ENCODE data around the gene AHSG.

AHSG gene

DNA sequence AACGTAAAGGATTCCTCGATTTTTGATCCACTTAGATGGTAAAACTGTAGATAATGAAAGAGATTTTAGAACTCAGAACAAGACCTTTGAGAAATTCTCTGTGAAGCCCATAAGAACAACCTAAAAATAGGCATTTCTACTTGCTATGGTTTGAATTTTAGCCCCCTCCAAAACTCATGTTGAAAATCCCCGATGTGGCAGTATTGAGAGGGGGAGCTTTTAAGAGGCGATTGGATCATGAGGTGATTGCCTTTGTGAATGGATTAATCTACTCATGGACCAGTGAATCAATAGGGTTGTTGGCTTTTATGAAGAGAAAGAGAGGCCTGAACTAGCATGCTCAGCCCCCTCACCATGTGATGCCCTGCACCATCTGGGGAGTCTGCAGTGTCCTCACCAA lies 20.2 kb upstream of the AHSG start:
- no peak for DNase-seq (ENCODE audit: low spot score)

- no peak for DNase-seq (ENCODE audit: low spot score)
Observed at GRCh38 chr3:186593862-186594261, 19.0 kb upstream of the AHSG start.

- no peak for DNase-seq (ENCODE audit: low spot score)
Observed at GRCh38 chr3:186594591-186595113, 18.2 kb upstream of the AHSG start.

GRCh38 chr3:186596568-186597287 lies 16.1 kb upstream of the AHSG start:
- DNase-seq (ENCODE audit: low spot score), result no peak

GRCh38 chr3:186598108-186598784 lies 14.6 kb upstream of the AHSG start:
- DNase-seq (ENCODE audit: low spot score), result no peak

DNA sequence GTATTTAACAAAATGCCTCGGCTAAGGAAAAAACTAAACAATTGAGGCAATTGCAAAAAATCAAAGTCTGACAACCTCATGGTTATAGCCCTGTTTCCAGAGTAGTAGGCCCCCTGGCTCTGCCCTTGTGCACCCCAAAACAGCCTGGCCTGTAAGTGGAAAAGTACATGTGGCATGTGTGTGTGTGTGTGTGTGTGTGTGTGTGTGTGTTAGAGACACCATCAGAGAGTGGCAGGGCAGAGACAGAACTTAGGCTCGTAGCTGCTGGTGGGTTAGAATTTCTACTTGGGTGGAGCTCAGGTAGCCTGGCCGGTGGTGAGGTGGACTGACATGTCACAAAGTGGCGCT lies 14.1 kb upstream of the AHSG start:
- DNase-seq (ENCODE audit: low spot score), result no peak

- DNase-seq (ENCODE audit: low spot score), result no peak
Observed at GRCh38 chr3:186599142-186599784, 13.6 kb upstream of the AHSG start.

- DNase-seq (ENCODE audit: low spot score), result no peak
Observed at GRCh38 chr3:186599785-186600166, 13.1 kb upstream of the AHSG start.

- no peak for DNase-seq (ENCODE audit: low spot score)
Observed at GRCh38 chr3:186600896-186601295, 12.0 kb upstream of the AHSG start.

DNA sequence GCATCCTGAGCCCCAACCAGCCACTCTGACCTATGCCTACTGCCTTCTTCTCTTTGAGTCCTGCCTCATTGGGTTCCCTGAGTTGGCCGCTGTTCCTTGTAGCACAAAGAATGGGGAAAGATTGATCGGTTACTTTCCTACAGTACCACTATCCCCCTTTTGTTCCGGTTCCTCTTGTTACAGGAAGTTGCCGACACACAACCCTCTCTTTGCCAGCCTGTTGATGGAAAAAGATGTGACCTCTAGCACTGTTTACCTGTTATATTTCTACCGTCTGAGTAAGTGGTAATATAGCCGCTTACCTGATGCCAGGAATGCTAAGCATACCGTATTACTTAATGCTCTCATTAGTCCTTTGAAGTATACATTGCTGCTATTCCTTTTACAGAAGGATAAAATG lies 9.7 kb upstream of the AHSG start:
- no peak for DNase-seq (ENCODE audit: low spot score)

DNA sequence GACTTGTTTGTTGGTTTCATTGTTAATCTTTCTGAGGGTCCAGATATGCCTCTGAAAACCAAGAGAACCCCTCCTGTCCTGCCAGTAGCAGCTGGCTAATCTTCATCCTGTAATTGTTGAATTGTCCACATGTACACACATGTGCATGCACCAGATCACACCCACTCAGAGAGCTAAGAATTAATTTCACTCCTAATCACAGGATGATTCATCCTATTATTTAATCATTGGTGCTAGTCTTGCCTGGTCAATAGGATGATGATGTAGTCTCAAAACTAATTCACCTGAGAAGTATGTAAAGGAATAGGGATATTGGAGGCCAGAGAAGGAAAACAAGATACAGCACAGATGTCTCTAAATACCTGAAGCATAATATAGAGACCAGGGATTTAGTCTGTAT lies 7.8 kb upstream of the AHSG start:
- no peak for DNase-seq (ENCODE audit: low spot score)

DNA sequence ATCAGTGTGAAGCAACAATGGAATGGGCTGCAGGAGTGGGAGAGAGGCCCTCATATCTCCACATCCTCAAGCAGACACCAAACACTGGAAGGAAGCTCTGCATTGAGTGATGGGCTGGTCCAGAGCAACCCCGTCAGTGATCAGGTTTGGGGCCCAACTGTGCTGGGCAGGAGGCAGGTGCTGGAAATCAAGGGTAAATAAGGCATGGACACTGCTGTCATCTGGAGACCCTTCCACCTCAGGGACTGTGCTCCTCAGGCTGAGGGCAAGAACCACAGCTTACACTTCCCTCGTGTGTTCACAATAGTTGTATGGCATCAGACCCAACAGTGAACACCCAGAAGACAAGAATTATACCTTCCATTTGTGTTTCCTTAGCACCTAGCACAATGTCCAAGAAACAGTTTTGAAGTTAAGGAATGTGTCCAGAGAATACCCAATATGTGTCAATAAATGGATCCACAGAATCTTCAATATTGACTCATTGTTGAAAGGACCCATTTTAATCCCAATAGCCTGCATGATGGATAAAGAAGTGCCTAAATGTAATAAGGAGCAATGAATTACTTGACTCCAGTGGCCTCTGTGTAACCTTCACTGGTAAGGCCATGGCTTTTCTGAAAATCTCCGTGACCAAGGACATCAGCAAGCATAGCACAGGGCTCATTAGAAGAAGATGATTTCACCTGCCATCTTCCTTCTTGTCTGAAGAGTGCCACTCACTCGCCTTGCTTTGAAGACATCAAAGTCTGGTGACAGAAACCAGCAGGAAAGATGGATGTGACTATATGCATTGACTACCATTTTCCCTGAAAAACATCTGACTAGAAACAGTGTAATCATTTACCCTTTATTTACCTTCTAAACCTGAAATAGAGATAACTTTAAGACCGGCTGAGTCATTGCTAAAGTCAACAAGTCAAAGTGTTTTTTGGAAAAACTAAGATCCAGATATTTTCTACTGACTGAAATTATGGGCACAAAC lies 7.0 kb upstream of the AHSG start:
- DNase-seq (ENCODE audit: low spot score), result no peak

- no peak for DNase-seq (ENCODE audit: low spot score)
Observed at GRCh38 chr3:186608624-186609215, 4.1 kb upstream of the AHSG start.

GRCh38 chr3:186609247-186609868 lies 3.5 kb upstream of the AHSG start:
- DNase-seq (ENCODE audit: low spot score), result no peak

DNA sequence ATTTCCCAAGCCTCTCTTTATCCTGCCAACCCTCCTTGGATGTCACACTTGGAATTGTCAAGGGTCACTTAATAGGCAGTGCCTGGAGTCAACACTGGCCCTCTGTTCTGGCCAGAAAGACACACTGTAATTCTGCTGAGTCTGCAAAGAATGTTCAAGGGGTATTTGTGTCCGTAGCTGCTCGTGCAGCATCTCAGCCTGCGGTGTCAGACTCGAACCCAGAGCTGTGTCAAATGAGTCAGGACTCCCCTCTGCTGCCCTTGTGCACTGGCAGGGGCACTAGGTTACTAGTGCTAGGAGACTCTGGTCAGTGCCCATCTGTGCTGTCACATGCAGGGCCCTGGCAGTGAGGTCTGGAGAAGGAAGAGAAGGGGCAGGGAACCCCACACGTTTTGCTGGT lies 795 bp upstream of the AHSG start:
- DNase-seq (ENCODE audit: low spot score), result no peak

GRCh38 chr3:186613637-186614265 lies 891 bp downstream of the AHSG start:
- no peak for DNase-seq (ENCODE audit: low spot score)

DNA sequence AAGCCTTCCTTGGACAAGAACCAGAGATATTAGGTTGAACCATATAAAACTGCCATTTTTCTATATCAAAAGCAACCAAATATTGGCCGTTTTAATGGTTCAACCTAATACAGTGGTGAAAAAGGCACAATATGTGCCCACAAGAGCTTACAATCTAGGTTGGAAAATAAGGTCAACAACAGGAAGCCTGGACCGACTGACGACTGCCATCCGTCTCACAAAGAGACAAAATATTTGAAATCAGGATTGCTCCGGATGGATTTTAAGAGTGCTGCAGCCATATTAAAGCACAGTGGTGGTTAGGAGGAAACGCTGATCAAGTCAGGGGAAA lies 1.4 kb downstream of the AHSG start:
- no peak for DNase-seq (ENCODE audit: low spot score)

DNA sequence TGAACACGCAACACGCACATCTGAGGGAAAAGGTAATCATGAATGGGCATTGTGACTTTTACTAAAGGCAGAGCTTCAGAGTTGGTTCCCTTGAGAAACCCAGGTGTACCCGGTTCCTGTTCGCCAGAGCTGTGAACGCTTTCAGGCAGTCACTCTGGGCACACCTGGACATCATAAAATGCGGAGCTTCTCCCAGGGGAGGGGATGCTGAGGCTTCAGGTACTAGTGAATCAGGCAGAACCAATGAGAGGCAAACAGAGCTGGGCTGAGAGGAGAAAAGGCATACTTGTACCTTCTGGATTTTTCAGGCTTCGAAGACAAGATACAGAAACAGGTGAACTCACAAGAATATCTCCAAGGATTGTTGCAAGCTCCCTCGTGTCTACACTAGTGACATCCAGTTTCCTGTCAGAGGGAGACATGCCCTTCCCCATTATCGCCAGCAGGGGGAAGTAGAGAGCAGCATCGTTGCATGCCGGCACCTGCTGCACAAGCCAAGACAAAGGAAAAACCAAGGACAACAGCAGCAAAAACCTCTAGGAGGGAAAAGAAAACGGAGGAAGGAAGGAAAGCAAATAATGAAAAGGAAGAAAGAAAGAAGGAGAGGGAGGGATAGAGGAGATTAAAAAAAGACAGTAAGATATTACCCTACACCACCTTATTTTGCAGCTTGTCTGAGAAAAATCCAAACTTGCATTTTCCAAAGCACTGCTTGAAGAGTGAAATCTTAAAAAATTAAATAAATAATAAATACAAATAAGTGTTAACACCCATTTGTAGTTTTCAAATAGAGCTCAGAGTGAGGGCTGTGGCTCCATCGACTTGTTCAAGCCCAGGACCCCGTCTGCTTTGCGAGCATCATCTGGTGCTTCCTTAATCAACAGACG lies 2.0 kb downstream of the AHSG start:
- peak; percentile 72 for DNase-seq (ENCODE audit: low spot score)

- no peak for DNase-seq (ENCODE audit: low spot score)
Observed at GRCh38 chr3:186616299-186616617, 3.4 kb downstream of the AHSG start.
